Measurements from ENCODE around the gene SSPN. TPM values are rescaled to one million over a fixed set of nuclear protein-coding genes. Genes with fewer than 3 reads are reported as not detected.
A peak's percentile ranks its signal among the peaks of the same experiment; 100 is the strongest.

SSPN gene
- total RNA-seq, 1 donor from 2014 or later = 6.3 TPM

- Histone ChIP-seq H3K27me3 (ENCODE audit: insufficient read depth, low read length) (no peaks in the 10 kb centered on the region), H3K9ac (ENCODE audit: low read length) (no peak overlapping the region), H3K79me2 (ENCODE audit: insufficient read depth, low read length) (no peaks in the 10 kb centered on the region), H2AFZ (ENCODE audit: low read depth, low read length) (no peak overlapping the region), H3K4me2 (ENCODE audit: low read length) (no peak overlapping the region), H3K36me3 (ENCODE audit: insufficient read depth, low read length) (no peaks in the 10 kb centered on the region), H3K4me1 (ENCODE audit: insufficient read depth, low read length) (no peaks in the 10 kb centered on the region), H3K27ac (ENCODE audit: low read depth, low read length) (no peak overlapping the region), H4K20me1 (ENCODE audit: insufficient read depth, low read length) (no peaks in the 10 kb centered on the region), H3K4me3 (ENCODE audit: insufficient read depth, low read depth, low read length) (no peak overlapping the region), H3K9me3 (ENCODE audit: insufficient read depth, low read depth, low read length) (peaks cover 2% of the 10 kb centered on the region)
- no peaks in the 10 kb centered on the region for H3K4me1 Mint-ChIP-seq (ENCODE audit: low read depth, unreplicated experiment)
- H3K36me3 Mint-ChIP-seq (ENCODE audit: low read depth, unreplicated experiment) = peaks cover 3% of the 10 kb centered on the region
- H3K4me3 Mint-ChIP-seq (ENCODE audit: unreplicated experiment) = no peak overlapping the region
- no peak for FAIRE-seq
- no peak for DNase-seq (ENCODE audit: low read depth)
- H3K9me3 Mint-ChIP-seq (ENCODE audit: unreplicated experiment) = no peaks in the 10 kb centered on the region
- peak overlapping the region; percentile 58 for H3K27ac Mint-ChIP-seq (ENCODE audit: unreplicated experiment)
- peaks cover 25% of the 10 kb centered on the region for H3K27me3 Mint-ChIP-seq (ENCODE audit: low read depth, unreplicated experiment)
- TF ChIP-seq EZH2 (IDR thresholded peaks at IDR 0.05; ENCODE audit: insufficient read depth, low read length) (no peak), CTCF (IDR thresholded peaks at IDR 0.05; ENCODE audit: insufficient read depth, low read depth, low read length) (no peak)
These were observed 18.1 kb upstream of the SSPN start for GRCh38 chr12:26177283-26177682.

- no peaks in the 10 kb centered on the region for H4K20me1 ChIP-seq (ENCODE audit: insufficient read depth, low read length)
- H3K9ac ChIP-seq (ENCODE audit: low read length) = no peak overlapping the region
- DNase-seq (ENCODE audit: low read depth) (no peak), FAIRE-seq (no peak)
- no peaks in the 10 kb centered on the region for H3K9me3 Mint-ChIP-seq (ENCODE audit: unreplicated experiment)
- peaks cover 3% of the 10 kb centered on the region for H3K36me3 Mint-ChIP-seq (ENCODE audit: low read depth, unreplicated experiment)
- no peaks in the 10 kb centered on the region for H3K27me3 ChIP-seq (ENCODE audit: insufficient read depth, low read length)
- H3K4me2 ChIP-seq (ENCODE audit: low read length) = no peak overlapping the region
- peaks cover 25% of the 10 kb centered on the region for H3K27me3 Mint-ChIP-seq (ENCODE audit: low read depth, unreplicated experiment)
- H3K36me3 ChIP-seq (ENCODE audit: insufficient read depth, low read length) = no peaks in the 10 kb centered on the region
- no peak overlapping the region for H3K4me3 Mint-ChIP-seq (ENCODE audit: unreplicated experiment)
- no peaks in the 10 kb centered on the region for H3K4me1 Mint-ChIP-seq (ENCODE audit: low read depth, unreplicated experiment)
- TF ChIP-seq CTCF (IDR thresholded peaks at IDR 0.05; ENCODE audit: insufficient read depth, low read depth, low read length) (no peak), EZH2 (IDR thresholded peaks at IDR 0.05; ENCODE audit: insufficient read depth, low read length) (no peak)
- H3K4me1 ChIP-seq (ENCODE audit: insufficient read depth, low read length) = no peaks in the 10 kb centered on the region
- no peak overlapping the region for H3K4me3 ChIP-seq (ENCODE audit: insufficient read depth, low read depth, low read length)
- H3K79me2 ChIP-seq (ENCODE audit: insufficient read depth, low read length) = no peaks in the 10 kb centered on the region
- H3K9me3 ChIP-seq (ENCODE audit: insufficient read depth, low read depth, low read length) = peaks cover 2% of the 10 kb centered on the region
- no peak overlapping the region for H3K27ac ChIP-seq (ENCODE audit: low read depth, low read length)
- no peak overlapping the region for H3K27ac Mint-ChIP-seq (ENCODE audit: unreplicated experiment)
- H2AFZ ChIP-seq (ENCODE audit: low read depth, low read length) = no peak overlapping the region
These were observed 15.5 kb upstream of the SSPN start for GRCh38 chr12:26179826-26180225.

GRCh38 chr12:26182377-26182776 is 13.0 kb upstream of the SSPN start:
- peaks cover 5% of the 10 kb centered on the region for H3K4me1 Mint-ChIP-seq (ENCODE audit: low read depth, unreplicated experiment)
- peaks cover 20% of the 10 kb centered on the region for H3K27me3 Mint-ChIP-seq (ENCODE audit: low read depth, unreplicated experiment)
- H3K36me3 ChIP-seq (ENCODE audit: insufficient read depth, low read length) = no peaks in the 10 kb centered on the region
- H4K20me1 ChIP-seq (ENCODE audit: insufficient read depth, low read length) = no peaks in the 10 kb centered on the region
- no peak for FAIRE-seq
- H3K36me3 Mint-ChIP-seq (ENCODE audit: low read depth, unreplicated experiment) = peaks cover 3% of the 10 kb centered on the region
- TF ChIP-seq EZH2 (IDR thresholded peaks at IDR 0.05; ENCODE audit: insufficient read depth, low read length) = no peak
- TF ChIP-seq CTCF (IDR thresholded peaks at IDR 0.05; ENCODE audit: insufficient read depth, low read depth, low read length) = no peak
- no peak overlapping the region for H3K9ac ChIP-seq (ENCODE audit: low read length)
- no peaks in the 10 kb centered on the region for H3K79me2 ChIP-seq (ENCODE audit: insufficient read depth, low read length)
- no peaks in the 10 kb centered on the region for H3K27me3 ChIP-seq (ENCODE audit: insufficient read depth, low read length)
- no peak for DNase-seq (ENCODE audit: low read depth)
- H2AFZ ChIP-seq (ENCODE audit: low read depth, low read length) = no peak overlapping the region
- H3K9me3 ChIP-seq (ENCODE audit: insufficient read depth, low read depth, low read length) = peaks cover 2% of the 10 kb centered on the region
- H3K27ac Mint-ChIP-seq (ENCODE audit: unreplicated experiment) = no peak overlapping the region
- H3K4me3 Mint-ChIP-seq (ENCODE audit: unreplicated experiment) = no peak overlapping the region
- H3K9me3 Mint-ChIP-seq (ENCODE audit: unreplicated experiment) = no peaks in the 10 kb centered on the region
- H3K4me3 ChIP-seq (ENCODE audit: insufficient read depth, low read depth, low read length) = no peak overlapping the region
- H3K27ac ChIP-seq (ENCODE audit: low read depth, low read length) = no peak overlapping the region
- H3K4me1 ChIP-seq (ENCODE audit: insufficient read depth, low read length) = no peaks in the 10 kb centered on the region
- H3K4me2 ChIP-seq (ENCODE audit: low read length) = no peak overlapping the region
